ENCODE data around the gene NUP93. TPM values are rescaled to one million over a fixed set of nuclear protein-coding genes. Genes with fewer than 3 reads are reported as not detected.

NUP93 gene
- total RNA-seq, 2 experiments from 2014 or later, result 129 to 143 TPM

DNA sequence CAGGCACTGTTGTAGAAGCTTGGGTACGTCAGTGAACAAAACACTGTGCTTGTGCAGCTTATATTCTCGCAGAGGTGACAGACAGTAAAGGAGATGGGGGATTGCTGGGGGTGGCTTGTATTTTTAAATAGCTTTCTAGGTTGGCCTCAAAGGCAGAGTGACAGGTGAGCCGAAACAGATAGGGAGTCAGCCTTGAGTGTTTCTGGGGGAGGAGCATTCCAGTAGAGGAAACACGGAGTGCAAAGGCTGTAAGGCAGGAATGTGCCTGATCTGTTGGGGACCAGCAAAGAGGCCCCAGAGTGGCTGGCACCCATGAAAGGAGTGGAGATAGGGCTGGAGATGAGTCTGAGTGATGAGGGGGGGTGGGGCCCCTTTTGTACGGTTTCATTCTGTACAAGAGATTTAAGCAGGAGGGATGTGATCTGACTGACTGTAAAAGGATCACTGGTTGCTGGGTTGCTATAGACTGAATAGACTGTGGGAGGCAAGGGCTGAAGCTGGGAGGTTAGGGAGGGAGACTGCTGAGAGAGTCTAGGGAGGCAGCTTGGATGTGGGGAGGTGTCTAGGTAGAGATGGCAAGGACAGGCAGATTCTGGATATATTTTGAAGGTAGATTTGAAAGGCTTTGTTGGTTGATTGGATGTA lies 15.2 kb downstream of the NUP93 start:
- POLR2A ChIA-PET, result no interaction called here
- ATAC-seq, result no peak

GRCh38 chr16:56747486-56748045 lies 17.6 kb downstream of the NUP93 start:
- ChIA-PET CTCF (no interaction called here), POLR2A (no interaction called here)
- Mint-ChIP-seq H3K27me3 (ENCODE audit: low read depth) (no peaks in the 10 kb centered on the region), H3K36me3 (ENCODE audit: low read depth) (peaks cover 31% of the 10 kb centered on the region), H3K9me3 (ENCODE audit: insufficient read depth) (no peaks in the 10 kb centered on the region), H3K27ac (no peak overlapping the region), H3K4me3 (no peak overlapping the region), H3K4me1 (ENCODE audit: low read depth) (peaks cover 4% of the 10 kb centered on the region)
- ATAC-seq (no peak), DNase-seq (no peak)

More for the DNA sequence above, 15.2 kb downstream of the NUP93 start:
- H3K4me1 Mint-ChIP-seq (ENCODE audit: low read depth), result peaks cover 13% of the 10 kb centered on the region
- CTCF ChIA-PET, result interaction anchor here (1.5 kb wide), 1 partner anchor 169 kb away, joined by 3 read pairs; no protein-coding TSS in a partner anchor
- no peak overlapping the region for H3K4me3 Mint-ChIP-seq
- peaks cover 16% of the 10 kb centered on the region for H3K36me3 Mint-ChIP-seq (ENCODE audit: low read depth)
- DNase-seq, result no peak
- H3K9me3 Mint-ChIP-seq (ENCODE audit: insufficient read depth), result no peaks in the 10 kb centered on the region
- no peak overlapping the region for H3K27ac Mint-ChIP-seq
- H3K27me3 Mint-ChIP-seq (ENCODE audit: low read depth), result no peaks in the 10 kb centered on the region

DNA sequence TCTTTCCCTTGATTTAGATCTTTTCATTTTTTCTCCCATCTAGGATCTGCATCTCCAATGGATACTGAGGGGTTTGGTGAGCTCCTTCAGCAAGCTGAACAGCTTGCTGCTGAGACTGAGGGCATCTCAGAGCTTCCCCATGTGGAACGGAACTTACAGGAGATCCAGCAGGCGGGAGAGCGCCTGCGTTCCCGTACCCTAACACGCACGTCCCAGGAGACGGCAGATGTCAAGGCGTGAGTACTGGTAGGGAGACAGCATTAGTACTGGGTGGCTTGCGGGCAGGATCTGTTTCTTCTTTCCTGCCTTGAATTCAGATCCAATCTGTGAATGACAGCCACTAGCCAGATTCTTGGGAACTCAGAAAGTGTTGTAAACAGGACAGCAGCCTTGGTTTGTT lies 18.3 kb downstream of the NUP93 start:
- ChIA-PET POLR2A (no interaction called here), CTCF (interaction anchor here (1.5 kb wide), 1 partner anchor 46 kb away, joined by 4 read pairs; no protein-coding TSS in a partner anchor)
- Mint-ChIP-seq H3K9me3 (ENCODE audit: insufficient read depth) (no peaks in the 10 kb centered on the region), H3K27me3 (ENCODE audit: low read depth) (no peaks in the 10 kb centered on the region), H3K4me3 (no peak overlapping the region), H3K27ac (peak overlapping the region; percentile 23), H3K36me3 (ENCODE audit: low read depth) (peaks cover 35% of the 10 kb centered on the region), H3K4me1 (ENCODE audit: low read depth) (peaks cover 3% of the 10 kb centered on the region)
- ATAC-seq, result no peak
- DNase-seq, result no peak

DNA sequence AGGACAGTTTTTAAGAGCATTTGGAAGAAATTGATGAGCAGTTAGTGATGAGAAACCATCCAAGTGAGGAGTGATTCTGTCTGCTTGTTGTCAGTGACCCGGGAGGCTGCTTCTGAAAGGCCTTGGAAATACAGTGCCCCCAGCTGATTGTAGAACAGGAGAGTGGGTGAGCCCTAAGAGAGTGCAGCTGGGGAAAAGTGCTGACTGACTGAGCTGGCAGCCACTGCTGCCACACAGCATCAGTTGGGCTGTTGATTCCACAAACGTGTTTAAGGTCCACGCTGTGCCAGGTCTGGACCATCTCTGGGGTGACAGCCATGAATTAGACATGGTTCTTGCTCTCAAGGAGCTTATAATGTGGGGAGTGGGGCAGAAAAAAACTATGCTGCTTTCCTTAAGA lies 18.9 kb downstream of the NUP93 start:
- no peaks in the 10 kb centered on the region for H3K27me3 Mint-ChIP-seq (ENCODE audit: low read depth)
- H3K4me3 Mint-ChIP-seq, result no peak overlapping the region
- DNase-seq, result no peak
- H3K9me3 Mint-ChIP-seq (ENCODE audit: insufficient read depth), result peaks cover 5% of the 10 kb centered on the region
- ATAC-seq, result no peak
- H3K27ac Mint-ChIP-seq, result peak overlapping the region; percentile 9
- H3K4me1 Mint-ChIP-seq (ENCODE audit: low read depth), result peaks cover 3% of the 10 kb centered on the region
- CTCF ChIA-PET, result interaction anchor here (1.5 kb wide), 1 partner anchor 47 kb away, joined by 4 read pairs; no protein-coding TSS in a partner anchor
- POLR2A ChIA-PET, result no interaction called here
- H3K36me3 Mint-ChIP-seq (ENCODE audit: low read depth), result peaks cover 41% of the 10 kb centered on the region

- ChIA-PET CTCF (interaction anchor here (1.1 to 1.5 kb wide), 3 partner anchors 23 to 48 kb away, joined by 3 to 4 read pairs (median 3); no protein-coding TSS in a partner anchor), POLR2A (no interaction called here)
- DNase-seq (no peak), ATAC-seq (no peak)
- Mint-ChIP-seq H3K27me3 (ENCODE audit: low read depth) (no peaks in the 10 kb centered on the region), H3K4me1 (ENCODE audit: low read depth) (peaks cover 3% of the 10 kb centered on the region), H3K4me3 (no peak overlapping the region), H3K27ac (no peak overlapping the region), H3K9me3 (ENCODE audit: insufficient read depth) (peaks cover 6% of the 10 kb centered on the region), H3K36me3 (ENCODE audit: low read depth) (peaks cover 50% of the 10 kb centered on the region)
Observed at GRCh38 chr16:56749672-56750491, 20.0 kb downstream of the NUP93 start.

- POLR2A ChIA-PET, result no interaction called here
Observed at GRCh38 chr16:56753410-56753809, 23.5 kb downstream of the NUP93 start.

GRCh38 chr16:56755038-56755437 lies 25.1 kb downstream of the NUP93 start:
- peaks cover 65% of the 10 kb centered on the region for H3K36me3 Mint-ChIP-seq (ENCODE audit: low read depth)
- no peak for ATAC-seq
- peaks cover 6% of the 10 kb centered on the region for H3K4me1 Mint-ChIP-seq (ENCODE audit: low read depth)
- CTCF ChIA-PET, result no interaction called here
- DNase-seq, result no peak
- H3K27ac Mint-ChIP-seq, result no peak overlapping the region
- no peak overlapping the region for H3K4me3 Mint-ChIP-seq
- POLR2A ChIA-PET, result no interaction called here
- H3K9me3 Mint-ChIP-seq (ENCODE audit: insufficient read depth), result peaks cover 6% of the 10 kb centered on the region
- no peaks in the 10 kb centered on the region for H3K27me3 Mint-ChIP-seq (ENCODE audit: low read depth)

More at GRCh38 chr16:56753410-56753809, 23.5 kb downstream of the NUP93 start:
- Mint-ChIP-seq H3K27me3 (ENCODE audit: low read depth) (no peaks in the 10 kb centered on the region), H3K4me1 (ENCODE audit: low read depth) (peaks cover 6% of the 10 kb centered on the region), H3K36me3 (ENCODE audit: low read depth) (peaks cover 66% of the 10 kb centered on the region), H3K27ac (no peak overlapping the region), H3K4me3 (no peak overlapping the region), H3K9me3 (ENCODE audit: insufficient read depth) (peaks cover 6% of the 10 kb centered on the region)
- no peak for ATAC-seq
- CTCF ChIA-PET, result no interaction called here
- DNase-seq, result no peak

GRCh38 chr16:56758432-56758831 lies 28.5 kb downstream of the NUP93 start:
- ChIA-PET POLR2A (no interaction called here), CTCF (interaction anchor here (1.0 kb wide), 1 partner anchor 206 kb away, joined by 3 read pairs; no protein-coding TSS in a partner anchor)
- no peaks in the 10 kb centered on the region for H3K27me3 Mint-ChIP-seq (ENCODE audit: low read depth)
- DNase-seq, result no peak
- ATAC-seq, result no peak
- peaks cover 55% of the 10 kb centered on the region for H3K36me3 Mint-ChIP-seq (ENCODE audit: low read depth)
- H3K4me3 Mint-ChIP-seq, result no peak overlapping the region
- peaks cover 4% of the 10 kb centered on the region for H3K9me3 Mint-ChIP-seq (ENCODE audit: insufficient read depth)
- peaks cover 6% of the 10 kb centered on the region for H3K4me1 Mint-ChIP-seq (ENCODE audit: low read depth)
- no peak overlapping the region for H3K27ac Mint-ChIP-seq

- ATAC-seq, result no peak
- CTCF ChIA-PET, result no interaction called here
Observed at GRCh38 chr16:56758930-56759329, 29.0 kb downstream of the NUP93 start.

GRCh38 chr16:56763291-56763916 lies 33.5 kb downstream of the NUP93 start:
- Mint-ChIP-seq H3K27me3 (ENCODE audit: low read depth) (no peaks in the 10 kb centered on the region), H3K4me1 (ENCODE audit: low read depth) (peaks cover 4% of the 10 kb centered on the region), H3K9me3 (ENCODE audit: insufficient read depth) (no peaks in the 10 kb centered on the region), H3K36me3 (ENCODE audit: low read depth) (peaks cover 31% of the 10 kb centered on the region), H3K4me3 (no peak overlapping the region), H3K27ac (no peak overlapping the region)
- no peak for ATAC-seq
- no peak for DNase-seq
- ChIA-PET POLR2A (no interaction called here), CTCF (interaction anchor here (1.4 kb wide), 1 partner anchor 62 kb away, joined by 5 read pairs; no protein-coding TSS in a partner anchor)

More at GRCh38 chr16:56758930-56759329, 29.0 kb downstream of the NUP93 start:
- Mint-ChIP-seq H3K4me1 (ENCODE audit: low read depth) (peaks cover 6% of the 10 kb centered on the region), H3K27ac (no peak overlapping the region), H3K36me3 (ENCODE audit: low read depth) (peaks cover 50% of the 10 kb centered on the region), H3K27me3 (ENCODE audit: low read depth) (no peaks in the 10 kb centered on the region), H3K9me3 (ENCODE audit: insufficient read depth) (no peaks in the 10 kb centered on the region), H3K4me3 (no peak overlapping the region)
- POLR2A ChIA-PET, result no interaction called here
- DNase-seq, result no peak

DNA sequence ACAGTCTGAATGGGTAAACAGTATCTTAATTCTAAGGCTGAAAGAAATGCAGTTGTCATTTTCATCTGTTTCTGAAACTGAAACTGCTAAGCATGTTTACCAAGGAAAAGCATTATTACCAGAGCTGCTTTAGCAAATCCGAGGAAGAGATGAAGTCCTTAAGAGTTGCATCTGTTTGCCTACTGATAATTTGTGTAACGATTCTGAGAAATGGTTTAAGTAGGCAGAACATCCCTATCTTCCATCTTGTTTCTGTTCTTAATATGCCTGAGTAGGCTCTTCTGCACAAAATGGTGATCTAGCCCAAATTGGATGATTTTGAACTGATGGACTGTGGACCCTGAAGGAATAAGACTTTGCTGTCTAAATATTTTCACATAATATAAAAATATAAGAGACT lies 34.9 kb downstream of the NUP93 start:
- DNase-seq, result no peak
- Mint-ChIP-seq H3K4me1 (ENCODE audit: low read depth) (peaks cover 4% of the 10 kb centered on the region), H3K27ac (no peak overlapping the region), H3K27me3 (ENCODE audit: low read depth) (no peaks in the 10 kb centered on the region), H3K4me3 (no peak overlapping the region), H3K9me3 (ENCODE audit: insufficient read depth) (no peaks in the 10 kb centered on the region), H3K36me3 (ENCODE audit: low read depth) (peaks cover 21% of the 10 kb centered on the region)
- CTCF ChIA-PET, result interaction anchor here (0.9 to 1.4 kb wide), 3 partner anchors 56 to 88 kb away, joined by 3 to 5 read pairs (median 3); no protein-coding TSS in a partner anchor
- no peak for ATAC-seq
- POLR2A ChIA-PET, result interaction anchor here (0.6 kb wide), 1 partner anchor 275 kb away, joined by 3 read pairs; no protein-coding TSS in a partner anchor

All from activated CD8-positive, alpha-beta T cell treated with anti-CD3 and anti-CD28 coated beads, Interleukin-2, amount 10 ng/mL, durations not matched to agents 7 days and 5 days (primary cell).